WTC11 (cell line): ENCODE results near the gene PIK3CG.

Experiments used
- CTCF ChIP-seq: fragments of 200-600 bp; IDR thresholded peaks from 2 replicates; pipeline ENCODE4 v1.8.0; 2022; ENCODE audit warnings: antibody characterized with exemption
- TP53 ChIP-seq: sonication (generic); formaldehyde crosslinking; IDR thresholded peaks from 2 replicates; pipeline ENCODE4 v1.8.1; 2023; ENCODE audit warnings: mild to moderate bottlenecking, missing genetic modification reagents
- ZNF138 ChIP-seq: sonication (generic); formaldehyde crosslinking; conservative IDR thresholded peaks from 2 replicates; pipeline ENCODE4 v1.8.1; 2022; ENCODE audit warnings: mild to moderate bottlenecking, moderate library complexity, missing genetic modification reagents

DNA sequence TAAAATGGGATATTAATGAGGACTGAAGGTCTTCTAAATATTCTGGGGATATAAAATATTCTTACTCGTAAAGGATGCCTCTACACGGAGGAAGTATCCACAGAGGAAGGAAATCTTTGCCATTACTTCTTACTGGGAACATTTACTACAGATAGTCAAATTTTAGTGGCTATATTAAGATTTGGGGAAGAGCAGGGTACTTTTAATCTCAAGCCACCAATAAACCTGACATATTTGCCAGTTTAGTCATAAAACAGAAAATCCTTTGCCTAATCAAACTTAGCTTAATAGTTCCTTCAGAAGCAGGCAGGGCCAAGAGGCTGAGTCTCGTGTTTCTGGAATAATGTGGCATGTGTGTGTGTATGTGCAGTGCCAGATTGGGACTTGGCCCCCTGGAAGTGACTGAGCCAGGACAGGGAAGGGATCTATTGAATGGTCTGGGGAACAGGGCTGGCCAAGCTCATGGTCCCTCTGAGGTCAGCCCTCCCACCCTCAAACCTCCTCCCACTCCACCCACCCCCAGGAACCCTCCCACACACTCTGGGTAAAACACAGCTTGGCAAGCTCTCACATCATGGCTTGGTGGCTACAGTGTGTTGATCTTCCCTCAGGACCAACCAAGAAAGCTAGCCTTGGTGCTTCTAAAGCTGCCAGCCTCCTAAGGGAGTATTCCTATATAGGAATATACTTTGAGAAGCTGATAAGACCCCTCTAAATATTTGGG, 1.6 kb upstream of the PIK3CG start:
- TF ChIP-seq TP53 (CRISPR knock-in tag) (no peak), CTCF (no peak), ZNF138 (CRISPR knock-in tag) (no peak)
